GM21717 (cell line): ENCODE data around the gene ZBTB20.
"Not testable (repeated sequence)": the region's sequence is repeated elsewhere in the genome, so short reads cannot be mapped to it uniquely, and the experiment has no call there.

ENCODE experiments used
- ATAC-seq: cut with Tn5 transposase; IDR thresholded peaks from one replicate; pipeline ENCODE4 v1.9.1; 2021; ENCODE audit warnings: mild to moderate bottlenecking, moderate library complexity; ENCODE audit not compliant: unreplicated experiment

The ZBTB20 gene

DNA sequence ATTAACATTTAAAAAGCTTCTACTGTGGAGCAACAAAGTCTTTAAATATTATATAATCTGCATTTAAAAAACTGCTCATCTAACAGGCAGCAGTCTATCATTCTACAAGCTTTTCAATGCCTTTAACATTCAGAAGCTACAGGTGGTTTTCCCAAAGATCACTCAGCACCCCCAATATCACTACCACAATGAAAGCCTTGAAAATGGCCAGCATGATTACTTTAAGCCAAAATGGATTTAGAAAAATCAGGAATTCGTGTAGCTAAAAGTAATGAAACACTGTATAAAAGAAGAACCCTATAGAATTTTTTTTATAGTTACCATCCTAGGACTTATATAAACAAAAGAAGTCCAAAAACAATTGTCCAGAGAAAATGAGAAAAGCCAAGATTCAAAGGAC is 452.8 kb downstream of the ZBTB20 start:
- no peak for ATAC-seq

DNA sequence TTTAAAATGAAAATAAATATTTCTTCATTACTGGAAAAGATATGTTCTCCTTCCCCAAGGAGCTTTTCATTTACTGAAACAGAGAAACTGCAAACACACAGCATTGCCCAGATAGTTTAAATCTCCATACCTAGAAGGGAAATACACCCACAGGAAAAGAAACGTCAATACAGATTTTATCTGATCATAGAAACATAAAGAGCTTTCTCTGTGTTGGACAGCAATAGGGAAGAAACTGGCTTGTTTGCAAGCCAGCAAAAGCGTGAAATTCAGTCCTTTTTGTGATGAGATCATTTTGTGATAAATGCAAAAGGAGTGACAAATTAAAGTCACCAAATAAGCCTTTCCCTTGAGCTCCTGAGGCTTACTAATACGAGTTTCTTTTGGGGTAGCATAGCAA is 455.2 kb downstream of the ZBTB20 start:
- ATAC-seq = no peak

DNA sequence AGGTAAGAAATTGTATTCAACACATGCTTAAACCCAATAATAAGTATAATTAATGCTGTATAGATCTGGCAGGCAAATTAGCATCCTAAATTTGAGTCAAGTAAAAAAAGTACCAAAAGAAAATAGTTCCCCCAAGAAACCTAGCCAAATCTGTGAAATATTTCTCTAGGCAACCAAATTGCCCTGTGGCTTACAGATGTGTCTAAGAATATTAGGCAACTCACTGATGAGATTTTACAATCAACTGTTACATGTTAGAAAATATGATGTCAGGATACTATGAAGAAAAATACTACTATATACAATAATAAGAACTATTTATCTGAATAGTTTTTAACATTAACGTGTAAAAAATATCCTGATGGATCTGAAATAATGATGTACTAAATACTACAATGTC is 456.2 kb downstream of the ZBTB20 start:
- ATAC-seq = no peak

DNA sequence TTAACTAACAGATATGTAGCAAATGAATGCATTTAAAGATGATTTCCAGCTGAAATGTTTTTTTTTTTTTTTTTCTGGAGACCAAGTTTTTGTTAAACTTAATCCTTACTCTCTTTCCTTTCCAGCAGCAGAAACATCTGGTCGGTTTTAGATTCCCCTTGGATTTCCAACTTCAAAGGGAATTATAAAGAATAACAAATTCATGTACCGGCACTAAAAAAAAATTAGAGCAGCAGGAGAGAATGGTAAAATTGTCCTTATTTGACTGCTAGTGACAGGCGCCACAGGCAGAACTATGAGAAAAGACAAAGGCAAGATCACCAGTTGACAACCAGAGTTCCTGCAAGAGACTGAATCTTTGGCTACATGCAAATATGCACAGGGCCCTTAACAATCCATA is 459.9 kb downstream of the ZBTB20 start:
- ATAC-seq = no peak

DNA sequence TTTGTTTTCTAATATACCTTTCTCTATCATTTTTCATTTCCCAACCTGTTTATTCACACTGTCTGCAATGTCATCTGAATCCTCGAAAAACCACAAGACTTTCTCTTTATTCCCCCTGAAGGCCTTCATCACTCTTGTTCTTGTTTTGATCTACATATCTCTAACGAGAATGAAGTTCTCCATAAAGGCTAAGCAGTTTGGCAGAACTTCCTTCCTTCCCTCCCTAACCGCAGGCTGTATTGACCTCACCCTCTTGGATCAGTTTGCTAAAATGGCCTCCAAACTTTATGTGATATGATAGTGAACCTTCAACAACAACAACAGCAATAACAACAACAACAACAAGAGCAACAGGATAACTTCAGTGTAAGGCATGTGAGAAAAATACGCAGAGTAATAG is 460.5 kb downstream of the ZBTB20 start:
- ATAC-seq = no peak

DNA sequence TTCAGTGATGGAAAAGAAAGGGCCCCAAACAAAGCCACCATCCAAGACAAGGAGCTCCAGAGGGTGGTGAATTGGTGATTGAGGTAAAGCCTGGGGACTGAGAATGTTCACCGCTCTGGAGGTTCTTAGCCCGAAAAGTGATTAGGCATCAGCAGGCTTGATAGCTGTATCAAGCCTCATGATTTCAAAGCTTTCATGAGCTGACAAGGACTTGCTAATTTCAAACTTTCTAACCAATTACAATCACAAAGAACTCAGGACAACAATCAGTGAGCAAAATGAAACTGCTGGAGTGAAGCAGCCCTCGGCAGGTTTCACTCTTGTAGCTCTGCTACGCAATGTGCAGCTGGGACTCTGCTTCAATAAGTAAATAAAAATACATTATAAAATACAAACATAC is 461.9 kb downstream of the ZBTB20 start:
- no peak for ATAC-seq

DNA sequence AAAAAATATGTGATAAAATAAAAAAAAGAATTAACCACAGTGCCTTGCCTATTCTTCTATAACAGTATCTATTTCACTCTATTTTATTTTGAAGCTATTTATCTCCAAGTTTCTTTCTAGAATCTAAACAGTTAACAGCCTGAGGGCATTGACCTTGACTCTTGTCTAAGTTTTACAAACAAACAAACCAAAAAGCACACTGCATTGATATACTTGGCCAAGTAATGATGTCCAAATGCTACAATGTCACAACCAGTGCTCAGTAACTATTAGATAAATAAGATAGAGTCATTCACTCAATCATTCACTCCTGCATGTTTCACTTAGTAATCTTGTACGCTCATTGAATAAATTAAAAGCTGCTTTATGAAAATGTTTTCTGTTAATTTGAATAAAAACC is 466.8 kb downstream of the ZBTB20 start:
- no peak for ATAC-seq

DNA sequence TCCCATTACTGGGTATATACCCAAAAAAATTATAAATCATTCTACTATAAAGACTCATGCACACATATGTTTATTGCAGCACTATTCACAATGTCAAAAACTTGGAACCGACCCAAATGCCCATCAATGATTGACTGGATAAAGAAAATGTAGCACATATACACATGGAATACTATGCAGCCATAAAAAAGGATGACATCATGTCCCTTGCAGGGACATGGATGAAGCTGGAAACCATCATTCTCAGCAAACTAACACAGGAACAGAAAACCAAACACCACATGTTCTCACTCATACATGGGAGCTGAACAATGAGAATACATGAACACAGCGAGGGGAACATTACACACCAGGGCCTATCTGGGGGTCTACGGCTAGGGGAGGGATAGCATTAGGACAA is 467.3 kb downstream of the ZBTB20 start:
- not testable (repeated sequence) for ATAC-seq

DNA sequence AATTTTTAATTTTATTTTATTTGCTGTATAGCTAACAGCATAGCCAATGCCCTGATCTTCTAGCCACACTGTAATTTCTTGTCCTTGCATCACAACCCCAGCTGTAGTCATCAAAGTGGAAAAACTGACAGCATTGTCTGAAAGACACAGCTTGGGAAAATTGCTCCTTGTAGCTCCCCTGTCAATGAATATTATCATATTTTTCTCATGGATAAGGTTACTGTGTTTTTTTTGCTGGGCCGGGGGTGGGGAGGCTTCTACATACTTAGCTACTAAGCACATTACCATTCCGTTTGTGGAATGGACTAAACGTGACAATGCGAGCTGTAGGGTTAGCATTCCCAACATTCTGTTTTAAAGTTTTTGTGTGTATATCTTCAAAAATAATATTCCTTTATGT is 472.0 kb downstream of the ZBTB20 start:
- no peak for ATAC-seq

DNA sequence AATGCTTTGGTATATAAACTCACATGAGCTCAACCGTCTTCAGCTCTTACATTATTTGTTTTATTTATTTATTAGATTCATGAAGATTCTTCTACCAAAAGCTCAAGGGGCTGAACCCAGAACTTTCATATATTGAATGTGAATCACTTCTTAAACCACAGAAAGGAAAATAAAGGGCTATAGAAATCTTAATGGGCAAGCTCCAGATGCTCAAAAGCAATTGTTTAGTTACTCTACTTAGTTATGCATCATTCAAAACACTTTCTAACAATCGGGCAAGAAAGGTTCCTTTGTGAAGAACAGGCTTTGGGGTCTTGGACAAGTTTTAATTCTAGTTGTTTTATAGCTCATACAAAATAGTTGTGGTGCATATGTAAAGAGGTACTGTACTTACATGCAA is 473.1 kb downstream of the ZBTB20 start:
- ATAC-seq = no peak

DNA sequence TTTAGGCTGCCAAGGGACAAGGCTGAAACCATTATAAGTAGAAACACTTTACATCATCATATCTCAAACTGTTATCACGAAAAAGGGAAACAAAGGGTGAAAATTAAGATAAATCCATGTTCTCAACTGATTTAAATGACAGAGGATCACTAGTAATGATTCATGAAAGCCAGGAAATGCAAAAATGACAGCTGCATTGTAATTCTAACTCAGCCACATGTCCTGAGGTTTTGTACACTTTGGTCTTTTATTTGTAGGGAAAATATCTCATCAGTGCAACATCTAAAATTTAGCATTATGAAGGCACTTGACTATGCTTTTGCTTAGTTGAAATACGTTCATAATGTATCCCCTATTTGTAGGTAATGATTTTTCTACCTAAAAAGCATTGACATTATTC is 473.6 kb downstream of the ZBTB20 start:
- ATAC-seq = no peak

DNA sequence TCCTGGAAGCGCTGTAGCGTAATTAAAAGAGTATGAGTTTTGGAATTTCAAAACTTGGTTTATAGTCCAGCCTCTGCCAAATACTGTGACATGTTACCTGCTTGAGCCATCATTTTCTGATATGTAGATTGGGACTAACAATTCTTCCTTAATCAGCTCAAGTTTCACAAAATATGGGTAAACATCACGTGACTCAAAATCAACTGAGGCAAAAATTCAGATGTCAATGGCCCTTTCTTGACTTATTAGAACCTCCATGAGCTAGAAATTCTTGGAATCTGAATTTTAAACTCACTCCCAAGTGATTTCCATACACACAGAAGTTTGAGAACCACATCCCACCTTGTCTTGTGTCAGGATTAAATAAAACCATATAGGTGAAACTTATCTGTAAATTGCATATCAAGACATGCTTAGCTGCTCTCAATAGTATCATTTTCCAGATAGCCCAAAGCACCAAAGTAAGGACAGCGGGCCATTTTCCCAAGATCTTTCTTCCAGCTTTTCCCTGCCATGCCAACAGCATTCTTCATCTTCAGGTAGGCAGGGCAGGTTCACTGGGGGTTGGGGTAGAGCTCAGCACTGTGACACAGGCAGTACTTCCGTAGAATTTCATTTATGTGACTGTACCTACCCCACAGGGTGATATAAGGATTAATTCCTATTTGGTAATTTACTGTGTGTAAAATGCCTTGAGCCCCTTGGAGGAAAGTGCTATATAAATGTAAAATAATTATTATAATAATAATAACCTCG is 474.2 kb downstream of the ZBTB20 start:
- ATAC-seq = no peak

DNA sequence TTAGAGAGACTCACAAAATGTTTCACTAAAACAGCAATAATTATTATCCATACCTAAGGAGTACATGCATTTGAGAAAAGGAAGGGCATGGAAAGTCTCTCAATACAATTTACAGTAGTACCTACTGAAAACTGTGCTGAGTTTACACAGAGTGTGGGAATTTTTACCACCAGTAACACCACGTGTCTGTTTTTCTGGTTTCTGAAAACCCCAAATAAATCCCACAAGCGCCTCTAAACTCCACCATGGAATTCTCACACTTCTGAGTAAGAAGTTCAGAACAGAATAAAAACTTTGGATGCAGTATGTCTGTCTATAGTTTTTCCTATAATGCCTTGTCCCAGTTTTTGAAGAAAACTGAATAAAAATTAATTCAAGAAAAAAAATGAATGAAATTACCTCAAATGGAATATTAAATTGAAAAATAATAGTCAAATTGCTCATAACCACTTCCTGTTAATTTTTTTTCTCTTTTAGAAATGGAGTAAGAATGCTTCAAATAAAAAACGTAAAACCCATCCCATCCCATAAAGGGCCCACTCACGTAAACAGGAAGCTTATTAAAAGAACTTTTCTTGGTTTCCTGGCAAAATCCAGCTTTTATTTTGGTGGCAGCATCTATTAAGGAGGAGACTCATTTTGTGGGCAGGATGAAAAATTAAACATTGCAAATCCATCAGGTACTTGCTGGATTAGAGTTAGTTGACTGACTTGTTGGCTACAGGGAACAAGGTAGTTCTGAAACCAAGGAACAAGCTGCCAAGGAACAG is 475.2 kb downstream of the ZBTB20 start:
- no peak for ATAC-seq

DNA sequence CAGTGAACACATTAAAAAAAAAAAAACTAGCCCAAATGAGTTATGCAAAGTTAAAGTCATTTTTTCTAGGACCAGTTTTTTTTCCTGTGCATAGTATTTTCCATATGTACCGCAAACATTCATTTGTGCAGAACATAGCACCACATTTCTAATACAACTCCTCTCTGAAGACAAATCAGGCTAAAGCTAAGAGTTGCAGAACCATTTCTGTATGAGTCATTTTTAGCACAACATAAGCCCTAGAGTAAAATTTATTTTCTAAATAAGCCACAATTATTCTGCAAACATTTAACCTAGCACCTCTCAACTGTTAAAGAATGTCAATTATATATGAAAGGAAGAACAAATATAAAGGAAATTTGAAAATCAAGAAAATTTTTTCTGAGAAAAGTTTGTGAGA is 477.5 kb downstream of the ZBTB20 start:
- ATAC-seq = no peak

DNA sequence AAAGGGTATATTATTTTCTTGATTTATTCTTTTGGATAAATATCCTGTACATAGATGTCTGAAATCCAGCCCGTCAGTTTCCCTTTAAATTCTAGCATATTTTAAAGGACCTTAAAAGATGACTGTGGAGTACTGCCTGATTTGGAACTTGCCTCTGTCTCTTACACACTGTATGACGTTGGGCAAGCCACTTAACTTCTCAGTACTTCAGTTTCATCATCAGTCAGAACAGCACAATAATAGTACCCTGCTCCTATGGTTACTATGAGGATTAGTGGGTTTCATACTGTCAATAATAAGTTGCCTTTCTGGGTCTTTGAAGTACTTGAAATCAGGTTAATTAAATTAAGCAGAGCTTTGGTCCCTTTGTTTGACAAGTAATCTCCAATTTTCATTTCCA is 479.0 kb downstream of the ZBTB20 start:
- ATAC-seq = no peak

DNA sequence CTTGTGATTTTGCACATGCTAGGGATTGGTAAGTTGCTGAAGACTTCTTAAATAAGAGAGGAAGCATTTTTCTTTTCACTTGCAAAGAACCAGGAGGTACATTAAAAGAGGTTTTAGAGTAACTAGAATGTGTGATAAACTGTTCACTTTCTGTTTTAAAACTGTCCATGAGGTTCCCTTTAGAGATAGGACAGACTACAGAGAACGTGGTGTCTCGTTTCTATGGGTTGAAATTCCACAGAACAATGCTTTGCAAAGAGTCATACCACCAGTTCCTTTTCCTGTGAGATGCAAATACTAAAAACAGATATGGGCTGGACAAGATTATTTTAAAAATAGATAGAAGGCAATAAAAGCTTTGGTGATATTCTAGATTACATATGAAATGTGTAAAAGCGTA is 480.5 kb downstream of the ZBTB20 start:
- ATAC-seq = no peak

DNA sequence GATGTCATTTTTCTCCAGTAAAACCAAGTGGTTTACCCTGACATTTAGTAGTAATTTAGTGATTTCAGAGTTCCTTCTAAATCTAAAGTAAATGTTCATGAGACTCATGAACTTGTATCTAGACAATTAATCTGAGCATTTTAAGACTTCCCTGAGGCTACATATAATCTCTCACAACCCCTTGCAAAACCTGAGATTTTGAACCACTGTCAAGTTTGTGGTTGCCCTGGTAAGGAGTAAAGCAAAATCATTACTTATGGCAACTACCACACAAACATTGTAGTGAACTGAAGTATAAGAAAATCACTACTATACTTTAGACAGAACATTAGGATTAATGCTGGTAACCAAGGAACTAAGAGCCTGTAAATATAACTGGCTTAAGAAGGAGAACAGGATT is 483.1 kb downstream of the ZBTB20 start:
- no peak for ATAC-seq

DNA sequence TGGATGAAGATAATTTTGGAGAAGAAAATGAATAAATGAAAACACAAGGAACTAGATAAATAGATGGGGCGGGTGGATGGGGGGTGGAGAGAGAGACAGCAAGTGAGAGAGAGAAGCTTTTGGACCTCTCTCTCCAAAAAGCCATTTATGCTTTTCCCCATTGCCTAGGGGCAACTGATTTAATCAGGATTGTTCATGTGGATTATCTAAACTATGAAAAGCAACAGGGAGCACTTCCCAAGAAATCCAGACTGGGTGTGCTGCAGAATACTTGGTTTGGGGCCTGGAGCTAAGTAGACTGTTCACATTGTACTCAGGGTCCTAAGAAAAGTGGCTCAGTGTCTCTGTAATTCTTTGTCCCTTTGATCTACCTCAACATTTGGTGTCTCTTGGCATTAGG is 486.3 kb downstream of the ZBTB20 start:
- ATAC-seq = no peak

DNA sequence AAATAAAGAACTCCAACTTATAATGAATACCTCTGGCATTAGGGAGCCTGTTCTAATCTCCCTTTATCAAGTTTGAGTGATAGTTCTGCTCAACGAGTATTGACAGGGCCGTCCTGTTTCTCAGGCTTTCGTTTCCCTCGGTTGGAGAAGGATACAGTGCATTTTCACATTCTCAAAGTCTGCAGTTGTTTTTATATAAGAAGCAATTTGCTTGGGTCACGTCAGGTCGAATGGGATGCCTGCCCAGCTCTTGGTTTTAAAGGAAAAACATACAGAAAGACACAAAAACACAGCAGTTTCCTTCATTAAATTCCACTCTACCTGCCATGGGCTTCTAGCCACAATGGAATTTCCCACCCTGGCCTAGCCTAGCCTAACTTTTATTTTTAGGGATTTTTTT is 487.0 kb downstream of the ZBTB20 start:
- ATAC-seq = no peak

DNA sequence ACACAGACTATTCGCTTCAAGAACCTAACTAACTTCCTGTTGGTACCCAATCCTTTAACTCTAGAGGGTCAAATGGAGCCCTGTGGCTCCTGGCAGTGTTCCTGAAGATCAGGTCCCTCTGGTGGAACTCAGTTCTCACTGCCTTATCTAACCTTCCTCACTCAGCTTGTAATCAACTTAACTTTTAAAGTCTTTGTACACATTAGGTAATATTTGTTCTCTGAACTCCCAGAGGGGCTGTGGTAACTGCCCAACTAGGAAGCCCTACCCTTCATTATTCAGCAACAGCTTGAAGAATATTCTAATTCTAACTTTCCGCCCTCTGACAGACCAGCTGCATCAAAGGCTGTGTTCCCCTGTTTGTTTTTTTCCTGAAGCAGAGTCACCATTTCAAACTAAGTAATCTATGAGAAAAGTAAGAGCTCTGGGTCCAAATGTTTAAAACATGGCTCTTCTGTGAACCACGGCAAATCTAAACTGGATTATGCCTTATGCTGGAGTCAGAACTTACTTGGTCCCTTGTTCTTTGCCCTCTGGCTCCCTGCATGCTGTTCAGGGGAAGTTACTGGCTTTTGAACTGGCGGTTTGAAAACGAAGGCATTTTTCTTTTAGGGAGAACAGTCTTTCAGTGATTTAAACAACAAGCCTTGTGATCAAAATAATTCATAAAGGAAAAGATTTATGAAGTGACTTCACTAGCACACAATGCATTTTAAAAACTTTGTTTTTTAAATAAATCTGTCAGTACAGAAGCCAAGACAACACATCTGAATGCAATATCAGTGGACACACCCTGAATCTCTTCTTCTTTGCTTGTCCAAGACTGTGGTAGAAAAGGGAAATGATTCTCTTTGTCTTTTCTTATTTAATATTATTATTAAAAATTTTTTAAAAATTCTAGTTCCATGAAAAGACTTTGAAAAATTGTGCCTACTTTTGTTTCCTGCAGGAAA is 487.7 kb downstream of the ZBTB20 start:
- ATAC-seq = no peak

DNA sequence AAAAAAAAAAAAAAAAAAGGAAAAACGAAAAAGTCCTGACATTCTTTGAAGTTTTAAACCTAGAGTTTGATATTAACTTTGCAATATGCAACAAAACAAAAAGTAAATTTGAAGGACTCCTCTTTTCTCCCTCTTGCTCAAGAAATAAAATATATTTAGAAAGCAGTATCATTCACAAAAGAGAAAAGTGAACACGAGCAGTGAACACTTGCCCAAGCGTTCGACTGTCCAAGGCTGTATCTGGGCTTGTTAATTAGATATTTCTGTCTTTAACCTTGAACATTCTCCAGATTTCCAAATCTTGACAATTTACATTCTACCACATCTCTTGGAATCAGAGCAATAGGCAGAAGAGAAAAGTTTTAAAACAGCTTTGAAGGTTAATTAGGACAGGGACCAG is 495.5 kb downstream of the ZBTB20 start:
- ATAC-seq = no peak
